Measurements from ENCODE around the gene ANP32E.
"Not testable (repeated sequence)": the region's sequence is repeated elsewhere in the genome, so short reads cannot be mapped to it uniquely, and the experiment has no call there.

The ANP32E gene

GRCh38 chr1:150212070-150212469 lies 23.8 kb downstream of the ANP32E start:
- DNase-seq = no peak

- DNase-seq = no peak
These were observed 25.2 kb downstream of the ANP32E start for GRCh38 chr1:150210706-150211105.

DNA sequence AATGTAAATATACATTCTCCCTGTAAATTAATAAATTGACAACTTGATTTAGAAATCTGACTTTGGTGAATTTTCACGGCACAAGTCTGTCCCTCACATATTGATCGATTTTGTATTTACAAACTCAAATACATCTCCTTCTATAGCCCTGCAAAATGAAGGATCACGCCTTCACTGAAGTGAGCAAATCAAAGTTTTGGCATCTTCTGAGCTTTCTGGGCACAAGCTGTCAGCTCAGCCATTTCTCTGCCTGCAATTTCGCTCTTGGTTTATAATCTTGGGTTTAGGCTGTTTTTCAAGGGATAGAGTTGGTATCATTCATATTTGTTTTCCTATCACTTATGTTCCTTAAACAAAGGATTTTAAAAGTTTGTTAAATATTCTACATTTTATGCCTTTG lies 25.8 kb downstream of the ANP32E start:
- DNase-seq = no peak

DNA sequence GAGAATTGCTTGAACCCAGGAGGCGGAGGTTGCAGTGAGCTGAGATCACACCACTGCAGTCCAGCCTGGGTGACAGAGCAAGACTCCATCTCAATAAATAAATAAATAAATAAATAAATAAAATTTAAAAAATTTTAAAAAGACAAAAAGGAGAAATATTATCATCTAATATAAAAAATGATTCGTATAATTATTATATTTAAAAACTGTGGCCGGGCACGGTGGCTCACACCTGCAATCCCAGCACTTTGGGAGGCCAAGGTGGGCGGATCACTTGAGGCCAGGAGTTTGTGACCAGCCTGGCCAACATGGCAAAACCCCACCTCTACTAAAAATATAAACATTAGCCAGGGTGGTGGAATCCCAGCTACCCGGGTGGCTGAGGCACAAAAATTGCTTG lies 27.5 kb downstream of the ANP32E start:
- not testable (repeated sequence) for DNase-seq

GRCh38 chr1:150207281-150207971 lies 28.5 kb downstream of the ANP32E start:
- no peak for DNase-seq

- DNase-seq = no peak
These were observed 39.5 kb downstream of the ANP32E start for GRCh38 chr1:150196417-150196816.

DNA sequence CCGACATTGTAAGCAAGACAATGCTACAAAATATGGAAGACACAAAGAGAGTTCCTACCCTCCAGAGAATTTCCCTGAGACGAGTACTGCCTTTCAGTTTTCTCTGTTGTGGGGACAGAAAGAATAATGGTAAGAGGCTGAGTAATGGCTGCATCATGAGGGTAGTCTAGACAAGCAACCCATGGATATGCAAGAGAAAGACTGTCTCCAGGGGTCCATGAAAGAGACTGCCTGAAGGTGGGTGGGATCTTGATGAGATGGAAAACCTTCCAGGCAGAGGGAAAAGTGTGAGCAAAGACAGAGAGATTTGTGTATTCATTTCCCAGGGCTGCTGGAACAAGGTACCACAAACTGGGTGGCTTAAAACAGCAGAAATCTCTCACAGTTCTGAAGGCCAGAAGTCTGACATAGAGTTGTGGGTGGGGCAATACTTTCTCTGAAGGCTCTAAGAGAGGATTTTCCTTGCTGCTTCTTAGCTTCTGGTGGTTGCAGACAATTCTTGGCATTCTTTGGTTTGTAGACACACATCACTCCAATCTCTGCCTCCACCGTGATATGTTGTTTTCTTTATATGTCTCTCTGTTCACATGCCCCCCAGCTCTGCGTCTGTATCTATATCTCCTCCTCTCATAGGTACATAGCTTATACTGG lies 41.4 kb downstream of the ANP32E start:
- no peak for DNase-seq

DNA sequence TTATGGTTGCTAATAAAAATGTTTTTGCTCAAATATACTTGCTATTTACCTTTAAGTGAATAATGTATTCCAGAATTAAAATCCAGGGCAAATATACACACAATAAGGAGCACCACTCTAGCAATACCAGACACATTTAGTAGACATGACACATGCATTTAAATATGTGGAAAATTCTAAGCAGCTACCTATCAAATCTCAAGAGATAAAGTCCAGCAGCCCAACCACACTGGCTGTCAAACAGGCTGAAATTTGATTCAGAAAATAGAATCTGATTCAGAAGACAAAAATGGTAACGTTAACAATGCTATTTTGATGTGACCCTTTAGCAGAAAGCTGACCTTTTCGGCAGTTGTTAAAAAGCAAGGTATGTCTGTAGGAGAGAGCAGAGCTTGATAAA lies 43.9 kb downstream of the ANP32E start:
- DNase-seq = no peak

DNA sequence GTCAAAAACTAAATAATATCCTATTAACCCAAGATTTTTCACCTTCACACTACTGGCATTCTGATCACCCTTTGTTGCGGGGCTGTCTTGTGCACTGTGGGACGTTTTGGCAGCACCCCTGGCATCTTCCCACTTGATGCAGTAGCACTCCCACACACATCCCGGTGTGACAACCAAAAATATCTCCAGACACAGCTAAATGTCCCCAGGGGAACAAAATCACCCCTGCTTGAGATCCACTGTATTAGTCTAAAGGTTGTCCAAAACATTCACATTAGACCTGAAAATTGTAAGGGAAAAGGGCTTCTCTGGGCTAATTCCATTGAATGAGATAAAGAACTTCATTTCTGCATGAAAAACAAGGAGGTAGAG lies 48.4 kb downstream of the ANP32E start:
- DNase-seq = no peak

GRCh38 chr1:150186789-150187559 lies 48.9 kb downstream of the ANP32E start:
- DNase-seq = peak; percentile 53

DNA sequence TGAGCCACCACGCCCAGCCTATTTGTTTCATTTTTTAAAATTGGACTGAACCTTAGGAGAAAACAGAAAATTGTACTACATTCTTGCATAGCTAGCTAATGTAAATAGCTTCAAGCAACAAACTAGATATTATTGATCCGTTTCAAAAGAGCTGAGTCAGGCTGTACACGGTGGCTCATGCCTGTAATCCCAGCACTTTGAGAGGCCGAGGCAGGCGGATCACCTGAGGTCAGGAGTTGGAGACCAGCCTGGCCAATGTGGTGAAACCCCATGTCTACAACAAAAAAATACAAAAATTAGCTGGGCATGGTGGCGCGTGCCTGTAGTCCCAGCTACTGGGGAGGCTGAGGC lies 49.5 kb downstream of the ANP32E start:
- not testable (repeated sequence) for DNase-seq

- no peak for DNase-seq
These were observed 50.4 kb downstream of the ANP32E start for GRCh38 chr1:150185481-150185880.

DNA sequence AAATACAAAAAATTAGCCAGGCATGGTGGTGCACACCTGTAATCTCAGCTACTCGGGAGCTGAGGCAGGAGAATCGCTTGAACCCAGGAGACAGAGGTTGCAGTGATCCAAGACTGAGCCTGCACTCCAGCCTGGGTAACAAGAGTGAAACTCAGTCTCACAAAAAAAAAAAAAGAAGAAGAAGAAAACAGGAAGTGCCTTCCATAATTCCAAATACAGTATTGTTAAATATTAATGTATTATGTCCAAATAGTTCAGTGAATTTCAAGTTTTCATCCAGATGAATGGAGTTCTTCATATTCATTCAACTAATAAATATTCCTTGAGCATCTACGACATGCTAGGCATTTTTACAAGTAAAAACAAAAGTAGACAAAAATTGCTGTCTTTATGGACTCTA lies 52.9 kb downstream of the ANP32E start:
- DNase-seq = no peak

- DNase-seq = peak; percentile 82
These were observed 53.7 kb downstream of the ANP32E start for GRCh38 chr1:150182247-150182646.

DNA sequence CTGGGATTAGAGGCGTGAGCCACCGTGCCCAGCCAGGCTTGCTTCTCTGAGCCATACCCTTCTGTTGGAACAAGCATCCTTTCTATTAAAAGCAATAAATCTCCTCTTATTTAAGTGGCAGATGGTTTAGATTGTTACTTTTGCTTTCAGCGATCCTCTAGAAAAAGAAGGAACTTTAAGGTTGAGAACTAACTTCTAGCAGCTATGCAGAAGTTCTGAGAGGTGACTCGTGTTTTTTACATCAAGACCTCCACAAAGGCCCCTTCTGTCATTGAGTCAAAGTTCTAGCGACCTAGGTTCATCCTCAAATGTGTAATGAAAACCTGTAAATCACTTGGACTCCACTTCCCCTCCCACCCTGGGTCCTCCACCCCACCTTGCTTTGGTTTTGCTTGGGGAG lies 55.4 kb downstream of the ANP32E start:
- DNase-seq = peak; percentile 10

GRCh38 chr1:150179867-150180266 lies 56.0 kb downstream of the ANP32E start:
- no peak for DNase-seq

DNA sequence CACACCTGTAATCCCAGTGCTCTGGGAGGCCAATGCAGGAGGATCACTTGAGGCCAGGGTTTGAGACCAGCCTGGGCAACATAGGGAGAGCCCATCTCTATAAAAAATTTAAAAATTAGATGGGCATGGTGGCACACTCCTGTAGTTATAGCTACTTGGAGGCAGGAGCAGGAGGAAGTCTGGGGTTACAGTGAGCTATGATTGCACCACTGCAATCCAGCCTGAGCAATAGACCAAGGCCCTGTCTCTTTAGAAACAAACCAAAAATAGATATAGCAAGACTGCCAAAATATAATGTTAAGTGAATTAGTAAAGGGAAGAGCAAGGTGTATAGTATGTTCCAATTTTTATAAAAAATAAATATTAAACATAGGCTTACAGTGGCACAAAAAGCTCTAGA lies 57.4 kb downstream of the ANP32E start:
- DNase-seq = no peak

- no peak for DNase-seq
These were observed 59.3 kb downstream of the ANP32E start for GRCh38 chr1:150176593-150176992.

DNA sequence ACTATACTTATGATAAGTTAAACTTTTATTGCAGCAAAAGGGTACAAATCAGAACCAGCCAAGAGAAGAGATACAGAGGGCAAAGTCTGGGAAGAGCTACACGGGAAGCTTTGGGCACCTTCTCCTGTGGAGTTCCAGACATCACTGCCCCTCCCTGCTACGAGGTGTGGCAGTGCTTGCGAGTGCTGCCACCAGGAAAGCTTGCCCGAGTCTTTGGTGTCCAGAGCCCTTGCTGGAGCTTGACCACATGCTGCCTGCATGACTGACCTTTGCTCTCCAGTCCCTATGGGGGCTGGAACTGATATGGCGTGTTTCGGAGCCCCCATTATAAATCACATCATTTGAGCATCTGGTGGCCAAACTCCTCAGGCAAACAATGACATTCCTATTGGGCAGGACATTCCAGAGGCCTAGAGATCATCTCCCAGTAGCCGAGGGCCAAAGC lies 62.7 kb downstream of the ANP32E start:
- DNase-seq = no peak

- no peak for DNase-seq
These were observed 64.1 kb downstream of the ANP32E start for GRCh38 chr1:150171801-150172200.

GRCh38 chr1:150168960-150169601 lies 66.8 kb downstream of the ANP32E start:
- DNase-seq = peak; percentile 37
